HG03575 (cell line): Measurements from ENCODE around the gene C4orf46.
"Not testable (repeated sequence)": the region's sequence is repeated elsewhere in the genome, so short reads cannot be mapped to it uniquely, and the experiment has no call there.

Source experiments
- ATAC-seq: cut with Tn5 transposase; IDR thresholded peaks from one replicate; pipeline ENCODE4 v1.9.1; 2021; ENCODE audit not compliant: unreplicated experiment, insufficient number of reproducible peaks, low FRiP score; ENCODE audit errors: extremely low read depth

C4orf46 gene

GRCh38 chr4:158671665-158671914 lies at the start of gene C4orf46:
Gene C4orf46 (minus strand): TSS chr4:158671887. CDS start chr4:158671801, 86 bp downstream.
- ATAC-seq, result no peak

DNA sequence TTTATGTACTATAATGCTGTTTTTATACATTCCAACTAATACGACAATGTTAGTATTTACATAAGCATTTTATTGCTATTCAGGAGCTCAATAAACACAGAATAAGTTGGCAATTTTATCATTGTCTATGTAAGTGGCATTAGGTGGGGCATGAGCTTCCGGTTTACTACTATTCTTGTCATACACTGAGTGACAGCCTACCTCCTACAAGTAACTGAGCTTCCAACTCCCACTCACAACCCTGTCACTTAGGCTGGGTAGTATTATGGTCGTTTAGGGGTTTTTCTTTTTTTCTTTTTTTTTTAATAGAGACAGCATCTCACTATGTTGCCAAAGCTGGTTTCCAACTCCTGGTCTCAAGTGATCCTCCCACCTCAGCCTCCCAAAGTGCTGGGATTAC lies 44.1 kb upstream of the C4orf46 start:
- ATAC-seq, result no peak

DNA sequence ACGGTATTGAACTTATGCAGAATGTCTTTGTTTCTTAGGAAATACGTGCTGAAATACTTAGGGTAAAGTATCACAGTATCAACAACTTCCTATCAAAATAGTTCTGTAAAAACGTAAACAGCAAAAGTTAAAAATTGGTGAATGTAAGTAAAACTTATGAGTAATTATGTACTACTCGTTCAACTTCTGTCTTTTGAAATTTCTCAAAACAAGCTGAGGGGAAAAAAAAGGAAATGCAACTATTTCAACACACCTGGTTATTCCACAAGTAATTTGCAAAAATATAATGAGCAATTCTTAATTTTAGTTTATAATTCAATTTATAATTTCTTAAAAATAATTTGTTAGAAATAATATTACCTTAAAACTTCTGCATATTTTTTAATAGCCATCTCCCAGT lies 43.2 kb upstream of the C4orf46 start:
- ATAC-seq, result no peak

- ATAC-seq, result not testable (repeated sequence)
Measured at GRCh38 chr4:158712622-158713021, 40.9 kb upstream of the C4orf46 start.

GRCh38 chr4:158710814-158711213 lies 39.1 kb upstream of the C4orf46 start:
- no peak for ATAC-seq

DNA sequence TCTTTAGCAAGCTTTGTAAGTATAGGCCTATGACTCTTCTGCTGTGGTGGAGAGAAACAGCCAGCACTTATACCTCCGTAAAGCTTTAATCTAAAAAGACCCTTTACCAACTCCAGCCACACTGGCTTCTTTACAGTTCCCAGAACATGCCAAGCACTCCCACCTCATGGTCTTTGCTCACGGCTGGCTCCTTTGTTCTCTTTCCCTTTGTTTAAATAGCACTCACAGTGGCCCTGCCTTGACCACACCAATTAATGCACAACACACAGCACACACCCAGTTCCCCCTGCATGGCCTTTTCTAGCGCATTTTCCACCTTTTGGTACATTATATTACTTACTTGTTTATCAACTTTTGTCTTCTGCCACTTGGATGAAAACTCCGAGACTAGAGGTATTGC lies 32.6 kb upstream of the C4orf46 start:
- ATAC-seq, result no peak

- no peak for ATAC-seq
Measured at GRCh38 chr4:158688813-158689212, 17.1 kb upstream of the C4orf46 start.

GRCh38 chr4:158682066-158682465 lies 10.4 kb upstream of the C4orf46 start:
- ATAC-seq, result no peak

DNA sequence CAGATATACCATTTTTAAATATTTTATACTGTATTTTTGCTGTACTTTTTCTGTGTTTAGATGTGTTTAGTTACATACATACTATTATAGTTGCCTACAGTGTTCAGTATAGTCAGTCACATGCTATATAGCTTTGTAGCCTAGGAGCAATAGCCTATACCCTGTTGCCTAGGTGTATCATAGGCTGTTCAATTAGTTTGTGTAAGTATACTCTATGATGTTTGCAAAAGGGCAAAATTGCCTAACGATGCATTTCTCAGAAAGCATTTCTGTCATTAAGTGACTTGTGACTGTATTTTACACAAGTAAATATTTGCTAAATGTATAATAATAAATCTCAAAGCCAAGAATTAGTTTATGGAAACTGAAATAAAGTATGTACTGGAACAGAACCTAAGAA lies 9.9 kb upstream of the C4orf46 start:
- no peak for ATAC-seq

DNA sequence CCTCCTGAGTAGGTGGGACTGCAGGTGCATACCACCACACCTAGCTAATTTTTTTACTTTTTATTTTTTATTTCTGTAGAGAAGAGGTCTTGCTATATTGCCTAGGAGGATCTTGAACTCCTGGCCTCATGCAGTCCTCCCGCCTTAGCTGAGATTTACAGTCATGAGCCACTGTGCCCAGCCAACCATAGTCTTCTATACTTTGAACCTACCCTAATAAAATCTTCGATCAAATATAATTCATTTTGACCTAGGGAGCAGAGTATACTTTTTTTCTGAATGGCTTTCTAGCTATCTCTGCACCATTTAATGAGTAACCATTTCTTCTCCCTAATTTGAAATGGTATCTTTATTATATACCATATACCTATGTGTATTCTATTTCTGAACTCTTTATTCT lies 7.1 kb upstream of the C4orf46 start:
- ATAC-seq, result no peak

DNA sequence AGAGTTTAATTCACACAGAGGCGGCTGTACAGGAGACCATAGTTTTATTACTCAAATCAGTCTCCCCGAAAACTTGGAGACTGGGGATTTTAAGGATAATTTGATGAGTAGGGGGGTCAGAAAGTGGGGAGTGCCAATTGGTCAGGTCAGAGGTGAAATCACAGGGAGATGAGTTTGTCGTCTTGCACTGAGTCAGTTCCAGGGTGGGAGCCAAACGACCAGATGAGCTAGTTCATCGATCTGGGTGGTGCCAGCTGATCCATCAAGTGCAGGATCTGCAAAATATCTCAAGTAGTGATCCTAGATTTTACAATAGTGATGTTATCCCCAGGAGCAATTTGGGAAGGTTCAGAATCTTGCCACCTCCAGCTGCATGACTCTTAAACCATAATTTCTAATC lies 4.4 kb upstream of the C4orf46 start:
- ATAC-seq, result no peak

DNA sequence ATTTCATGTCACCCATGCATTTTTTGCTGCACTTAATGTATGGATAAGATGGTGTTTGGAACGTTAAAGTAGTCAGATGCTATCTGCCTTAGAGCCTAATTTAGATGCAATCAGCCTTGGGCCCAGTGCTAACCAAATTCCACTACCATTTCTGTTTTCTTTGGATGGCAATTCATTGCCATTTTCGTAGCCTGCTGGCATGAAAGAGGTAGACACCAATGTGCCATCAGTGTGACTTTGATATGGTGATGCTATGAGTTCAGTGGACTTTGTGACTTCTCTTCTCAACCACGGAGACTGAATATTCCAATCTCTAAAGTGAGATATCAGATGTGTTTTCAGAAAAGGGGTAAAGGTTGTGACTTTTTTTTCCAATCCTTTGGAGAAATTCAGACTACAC lies 1.9 kb upstream of the C4orf46 start:
- ATAC-seq, result no peak

DNA sequence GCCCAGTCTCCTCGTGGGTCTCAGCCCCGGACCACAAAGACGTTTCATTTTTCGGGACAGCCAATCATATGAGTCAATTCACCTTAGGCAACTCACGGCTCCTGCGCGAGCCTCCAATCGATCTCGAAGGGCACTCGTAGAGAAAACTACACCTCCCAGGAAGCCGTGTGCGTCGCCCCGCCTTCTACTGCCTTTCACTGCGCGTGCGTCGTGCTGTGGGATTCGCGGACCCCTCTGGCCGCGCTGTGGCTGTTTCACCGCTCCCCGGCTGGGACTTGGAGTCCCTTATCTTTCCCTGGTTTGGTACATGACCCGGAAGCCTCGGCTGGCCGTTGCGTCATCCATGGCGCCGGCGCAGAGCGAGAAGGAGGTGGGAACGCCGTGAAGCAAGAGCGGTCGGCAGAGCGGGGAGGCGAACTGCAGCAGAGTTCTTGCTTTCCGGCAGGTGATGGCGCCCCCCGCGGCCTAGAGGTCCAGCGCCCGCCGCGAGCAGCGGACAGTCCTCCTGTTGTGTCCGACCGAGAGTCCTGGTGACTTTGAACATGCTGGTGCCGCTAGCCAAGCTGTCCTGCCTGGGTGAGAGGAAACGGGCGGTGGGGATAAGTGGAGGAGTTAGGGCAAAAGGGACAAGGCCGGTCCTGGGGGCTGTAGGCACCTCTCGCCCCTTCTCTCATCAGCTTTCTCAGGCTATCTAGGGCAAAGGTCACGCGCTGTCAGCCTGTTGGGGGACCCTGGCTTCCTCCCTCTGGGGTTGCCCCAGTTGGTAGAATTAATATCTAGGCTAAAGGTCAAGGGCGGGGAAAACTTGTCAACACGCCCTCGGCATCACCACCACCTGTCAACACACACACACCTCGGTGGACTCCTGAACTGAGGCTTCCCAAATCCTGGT lies 474 bp upstream of the C4orf46 start, which contains the start of gene ETFDH:
ETFDH (plus strand) TSS at position 382 of the 892 bp plus-strand sequence; CDS start at position 543, 161 bp downstream.
- ATAC-seq, result peak; percentile 82

GRCh38 chr4:158670975-158671664 lies 567 bp downstream of the C4orf46 start:
- no peak for ATAC-seq

DNA sequence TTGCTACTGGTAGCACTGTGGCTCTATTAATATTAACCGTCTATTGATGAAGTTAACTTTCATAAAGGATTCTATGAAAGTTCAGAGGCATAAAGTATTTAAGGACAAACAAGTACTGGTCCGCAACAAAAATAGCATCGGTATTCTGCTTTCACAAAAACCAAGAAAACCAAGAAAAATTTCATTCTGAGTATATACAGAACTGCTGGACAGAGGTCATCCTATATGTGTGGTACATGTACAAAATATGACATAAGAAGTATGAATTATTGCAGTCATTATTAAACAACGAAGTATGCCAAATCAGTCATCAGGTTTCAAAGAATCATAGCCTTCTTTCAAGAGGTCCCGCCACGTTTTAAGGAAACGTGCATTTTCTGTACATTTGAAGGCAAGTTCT lies 2.4 kb downstream of the C4orf46 start:
- ATAC-seq, result no peak

DNA sequence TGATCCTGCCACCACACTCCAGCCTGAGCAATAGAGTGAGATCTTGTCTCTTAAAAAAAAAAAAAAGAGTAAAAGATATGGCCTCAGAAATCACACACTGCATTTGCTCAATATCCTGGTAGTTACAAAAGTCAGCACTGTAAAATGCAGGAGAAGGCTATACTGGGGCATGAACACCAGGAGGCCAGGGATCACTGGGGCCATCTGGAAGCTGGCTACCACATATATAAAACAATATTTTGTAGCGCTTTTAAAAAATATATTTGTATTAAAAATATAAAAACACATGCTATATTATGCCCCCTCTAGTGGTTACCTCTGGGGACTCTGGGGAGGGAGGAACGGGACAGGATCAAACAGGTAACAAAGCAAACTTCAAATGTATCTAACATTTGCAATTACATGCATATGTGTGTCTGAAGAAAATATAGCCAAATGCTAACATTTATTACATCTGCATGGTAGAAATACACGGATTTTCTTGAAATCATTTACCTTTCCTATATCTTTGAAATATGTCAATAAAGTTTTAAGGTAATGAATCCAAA lies 4.0 kb downstream of the C4orf46 start:
- ATAC-seq, result no peak

DNA sequence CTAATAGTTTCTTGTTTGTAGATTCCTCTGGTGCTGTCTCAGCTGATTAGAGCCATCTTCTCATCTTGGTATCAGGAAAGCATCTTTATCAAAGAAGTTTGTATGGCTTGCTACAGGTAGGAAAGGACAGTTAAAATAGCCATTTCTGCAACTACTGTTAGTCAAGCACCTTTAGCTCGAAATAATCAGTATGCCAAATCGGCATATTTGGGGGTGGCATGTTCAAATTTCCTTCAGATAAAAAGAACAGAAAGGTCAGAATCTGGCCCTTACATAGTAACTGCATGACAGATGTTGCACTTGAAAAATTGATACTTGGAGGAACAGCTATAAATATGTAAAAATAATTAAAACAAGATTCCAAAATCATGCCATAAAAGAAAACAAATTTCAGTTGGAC lies 4.8 kb downstream of the C4orf46 start:
- ATAC-seq, result no peak

- ATAC-seq, result no peak
Measured at GRCh38 chr4:158664806-158665205, 6.9 kb downstream of the C4orf46 start.

DNA sequence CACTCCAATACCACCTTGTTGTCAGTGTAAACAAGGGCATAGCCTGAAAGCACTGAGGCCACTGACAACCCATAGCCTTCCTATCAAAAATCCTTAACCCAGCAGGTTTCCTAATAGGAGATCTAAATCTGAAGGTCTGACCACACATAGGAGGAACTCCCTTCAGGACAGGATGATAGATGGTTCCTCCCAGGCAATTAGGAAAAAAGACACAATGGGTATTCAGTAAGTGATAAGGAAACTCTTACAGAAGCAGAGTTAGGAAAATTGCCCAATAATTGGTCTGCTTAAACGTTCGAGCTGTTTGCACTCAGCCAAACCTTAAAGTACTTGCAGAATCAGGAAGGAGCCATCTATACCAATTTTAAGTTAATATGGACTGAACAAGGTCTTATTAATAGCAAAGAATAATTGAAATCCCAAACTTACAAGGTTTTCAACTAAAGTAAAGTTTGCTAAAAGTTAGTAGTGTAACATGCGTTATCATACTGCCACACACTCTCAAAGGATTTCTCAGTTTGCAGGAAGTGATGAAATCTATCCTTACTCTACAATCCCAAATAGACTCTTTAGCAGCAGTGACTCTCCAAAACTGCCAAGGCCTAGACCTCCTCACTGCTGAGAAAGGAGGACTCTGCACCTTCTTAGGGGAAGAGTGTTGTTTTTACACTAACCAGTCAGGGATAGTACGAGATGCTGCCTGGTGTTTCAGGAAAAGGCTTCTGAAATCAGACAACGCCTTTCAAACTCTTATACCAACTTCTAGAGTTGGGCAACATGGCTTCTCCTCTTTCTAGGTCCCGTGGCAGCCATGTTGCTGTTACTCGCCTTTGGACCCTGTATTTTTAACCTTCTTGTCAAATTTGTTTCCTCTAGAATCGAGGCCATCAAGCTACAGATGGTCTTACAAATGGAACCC lies 7.7 kb downstream of the C4orf46 start:
- ATAC-seq, result not testable (repeated sequence)
